IMR-90 (cell line): ENCODE results near the gene SLC6A17. TPM values are rescaled to one million over a fixed set of nuclear protein-coding genes. Genes with fewer than 3 reads are reported as not detected.

Source experiments
- ATAC-seq: fragments of 200-7000 bp; cut with Tn5 transposase; 2 replicates; pipeline ENCODE4 v1.9.1; 2020; ENCODE audit warnings: low read depth, mild to moderate bottlenecking, moderate library complexity
- BruUV-seq: library from RNA; stranded (reverse); fragments of 400-500 nt; replicated peaks from 2 replicates; lab custom pipeline; 2021; lab: Mats Ljungman, UMichigan
- CTCF ChIA-PET: fragments of 300-600 bp; formaldehyde crosslinking; extraction: SDS; loops from one replicate; lab custom pipeline; 2021; ENCODE audit warnings: antibody characterized with exemption; lab: Yijun Ruan, JAX
- POLR2A ChIA-PET: fragments of 300-600 bp; sonication (Branson Sonifier 250); formaldehyde crosslinking; loops from one replicate; lab custom pipeline; 2022; ENCODE audit warnings: antibody characterized with exemption; ENCODE audit not compliant: unreplicated experiment; lab: Charles Lee
- DNase-seq: peaks from one replicate; pipeline ENCODE4 v3.0.0; 2013
- H2AFZ ChIP-seq: replicated peaks from 2 replicates; pipeline ENCODE3; 2013; ENCODE audit warnings: low read length, mild to moderate bottlenecking; ENCODE audit not compliant: poor library complexity
- H2AK5ac ChIP-seq: 2 replicates; pipeline ENCODE4 v1.6.1; 2013; ENCODE audit warnings: low read depth, low read length, inconsistent platforms
- H2AK9ac ChIP-seq: replicated peaks from 2 replicates; pipeline ENCODE3; 2013; ENCODE audit warnings: mild to moderate bottlenecking, low read depth, low read length, moderate library complexity; ENCODE audit not compliant: poor library complexity
- H2BK120ac ChIP-seq: 2 replicates; pipeline ENCODE4 v1.6.1; 2013; ENCODE audit warnings: low read depth, low read length, inconsistent platforms
- H2BK15ac ChIP-seq: 3 replicates; pipeline ENCODE4 v1.6.1; 2013; ENCODE audit warnings: low read depth, low read length, inconsistent platforms
- H2BK20ac ChIP-seq: 2 replicates; pipeline ENCODE4 v1.6.1; 2013; ENCODE audit warnings: low read depth, mild to moderate bottlenecking, inconsistent platforms, low read length, moderate library complexity
- H2BK5ac ChIP-seq: 2 replicates; pipeline ENCODE4 v1.6.1; 2013; ENCODE audit warnings: mild to moderate bottlenecking, low read depth, low read length, inconsistent platforms; ENCODE audit not compliant: poor library complexity, severe bottlenecking
- H3K14ac ChIP-seq: replicated peaks from 2 replicates; pipeline ENCODE4 v1.6.1; 2013; ENCODE audit warnings: low read depth, low read length, inconsistent platforms
- H3K18ac ChIP-seq: 2 replicates; pipeline ENCODE4 v1.6.1; 2013; ENCODE audit warnings: low read depth, low read length, control low read depth
- H3K23ac ChIP-seq: 2 replicates; pipeline ENCODE4 v1.6.1; 2013; ENCODE audit warnings: low read depth, low read length, inconsistent platforms
- H3K27ac ChIP-seq: 2 replicates; pipeline ENCODE4 v1.5.1; 2013; ENCODE audit warnings: mild to moderate bottlenecking, control low read depth, low read length; ENCODE audit not compliant: insufficient read depth
- H3K27me3 ChIP-seq: 2 replicates; pipeline ENCODE4 v1.6.1; 2013; ENCODE audit warnings: low read length; ENCODE audit not compliant: control insufficient read depth, insufficient read depth
- H3K36me3 ChIP-seq: 2 replicates; pipeline ENCODE4 v1.6.1; 2013; ENCODE audit warnings: low read length, mixed read lengths; ENCODE audit not compliant: control insufficient read depth, insufficient read depth
- H3K4ac ChIP-seq: 2 replicates; pipeline ENCODE4 v1.6.1; 2013; ENCODE audit warnings: low read depth, low read length, inconsistent platforms
- H3K4me1 ChIP-seq: 2 replicates; pipeline ENCODE4 v1.6.1; 2013; ENCODE audit warnings: low read length, mixed read lengths; ENCODE audit not compliant: control insufficient read depth, insufficient read depth
- H3K4me2 ChIP-seq: 2 replicates; pipeline ENCODE4 v1.6.1; 2013; ENCODE audit warnings: low read depth, mild to moderate bottlenecking, control low read depth, low read length, moderate library complexity
- H3K4me3 ChIP-seq: 2 replicates; pipeline ENCODE4 v1.5.1; 2013; ENCODE audit warnings: low read depth, mild to moderate bottlenecking, control low read depth, low read length, moderate library complexity; ENCODE audit not compliant: insufficient read depth
- H3K56ac ChIP-seq: 2 replicates; pipeline ENCODE4 v1.6.1; 2013; ENCODE audit warnings: low read length, inconsistent platforms; ENCODE audit not compliant: insufficient read depth; ENCODE audit errors: extremely low read depth
- H3K79me1 ChIP-seq, 2 experiments: 2 replicates each; pipeline ENCODE4 v1.6.1; 2013; ENCODE audit warnings: low read length in 2 of 2, inconsistent platforms in 1 of 2, low read depth in 1 of 2
- H3K9ac ChIP-seq: 2 replicates; pipeline ENCODE4 v1.6.1; 2013; ENCODE audit warnings: low read depth, low read length, control low read depth
- H3K9me1 ChIP-seq: 2 replicates; pipeline ENCODE4 v1.6.1; 2013; ENCODE audit warnings: low read length, inconsistent platforms; ENCODE audit not compliant: insufficient read depth
- H3K9me3 ChIP-seq: 2 replicates; pipeline ENCODE4 v1.6.1; 2013; ENCODE audit warnings: low read length; ENCODE audit not compliant: control insufficient read depth, insufficient read depth
- H4K20me1 ChIP-seq: 2 replicates; pipeline ENCODE4 v1.6.1; 2013; ENCODE audit warnings: low read length, inconsistent platforms; ENCODE audit not compliant: insufficient read depth
- H4K5ac ChIP-seq: 2 replicates; pipeline ENCODE4 v1.6.1; 2013; ENCODE audit warnings: mild to moderate bottlenecking, low read depth, low read length, control low read depth
- H4K8ac ChIP-seq, 2 experiments: 2 replicates each; pipeline ENCODE4 v1.6.1; 2013; ENCODE audit warnings: low read depth in 2 of 2, low read length in 2 of 2, control low read depth in 1 of 2, inconsistent platforms in 1 of 2
- H4K91ac ChIP-seq: 2 replicates; pipeline ENCODE4 v1.6.1; 2013; ENCODE audit warnings: low read depth, low read length, inconsistent platforms; ENCODE audit not compliant: insufficient read depth
- CEBPB ChIP-seq: IDR thresholded peaks from 2 replicates; pipeline ENCODE4 v1.6.1; 2012; ENCODE audit warnings: low read depth, low read length, improper control_type of control experiment
- CHD1 ChIP-seq: IDR thresholded peaks from 2 replicates; pipeline ENCODE4 v1.6.1; 2012; ENCODE audit warnings: low read depth, low read length, improper control_type of control experiment
- CTCF ChIP-seq: conservative IDR thresholded peaks from 2 replicates; pipeline ENCODE4 v1.5.1; 2012; ENCODE audit warnings: mild to moderate bottlenecking, low read depth, low read length, improper control_type of control experiment
- FOS ChIP-seq: fragments of 150-350 bp; IDR thresholded peaks from 2 replicates; pipeline ENCODE4 v1.6.1; 2016; ENCODE audit warnings: low read depth, low read length
- NFE2L2 ChIP-seq: fragments of 150-350 bp; IDR thresholded peaks from 2 replicates; pipeline ENCODE4 v1.6.1; 2016; ENCODE audit warnings: low read depth, mild to moderate bottlenecking, low read length
- RAD21 ChIP-seq: IDR thresholded peaks from 2 replicates; pipeline ENCODE4 v1.6.1; 2012; ENCODE audit warnings: low read length, improper control_type of control experiment
- SMC3 ChIP-seq: fragments of 150-350 bp; IDR thresholded peaks from 2 replicates; pipeline ENCODE4 v1.6.1; 2016; ENCODE audit warnings: low read depth, mild to moderate bottlenecking, antibody characterized with exemption, low read length, moderate library complexity
- USF2 ChIP-seq: fragments of 150-350 bp; IDR thresholded peaks from 2 replicates; pipeline ENCODE4 v1.6.1; 2017; ENCODE audit warnings: mild to moderate bottlenecking, antibody characterized with exemption, low read length, low read depth
- WGBS, 2 experiments: methylation state at CpG; one replicate each; pipeline versions ENCODE4 v1.1.5 to v1.1.7; 2013; ENCODE audit warnings: missing lambda C conversion rate in 2 of 2; ENCODE audit not compliant: insufficient read length in 1 of 2; ENCODE audit errors: extremely low coverage in 2 of 2; 5-methylcytosine and 5-hydroxymethylcytosine counted together
- dilution Hi-C: fragments of 300-500 bp; cut with HindIII; formaldehyde crosslinking; loops from one replicate; pipeline ENCODE4 v1.14.3; 2018; ENCODE audit warnings: low sequenced_read_pairs; ENCODE audit not compliant: unreplicated experiment
- in situ Hi-C: fragments of 300-500 bp; cut with MboI; formaldehyde crosslinking; loops from 3 replicates; pipeline ENCODE4 v1.14.3; 2019; ENCODE audit warnings: low sequenced_read_pairs, inconsistent platforms, mixed read lengths
- intact Hi-C: fragments of 100-400 bp; cut with micrococcal nuclease; formaldehyde crosslinking; loops from 2 replicates; pipeline ENCODE4 v1.10.0; 2022
- polyA plus RNA-seq, 3 experiments: library from polyadenylated mRNA; depleted of rRNA; stranded (reverse); fragments of >200 nt; gene quantifications; 2 replicates each; pipeline ENCODE4 v1.2.3, GENCODE V29; 2012; ENCODE audit warnings: low replicate concordance in 1 of 3
- total RNA-seq: library from RNA; depleted of rRNA; stranded (reverse); fragments of >200 nt; gene quantifications from 2 replicates; pipeline ENCODE4 v1.2.3, GENCODE V29; 2012

Gene SLC6A17
- total and polyA plus RNA-seq, 2 of the 4 experiments (the other 2 are of a cell fraction), result 0.54 to 0.82 TPM

- WGBS, 2 experiments, result 58% methylated on average over 6 of the region's 9 CpGs; no CpG with 5 or more reads in 1 of the 2 experiments
- H3K9me3 ChIP-seq, result no peaks in the 10 kb centered on the region
- H3K4me3 ChIP-seq, result no peak overlapping the region
- H3K14ac ChIP-seq, result no peak overlapping the region
- H2BK5ac ChIP-seq, result no peak overlapping the region
- DNase-seq (no peak), ATAC-seq (no peak)
- TF ChIP-seq RAD21, result no peak
- TF ChIP-seq FOS, result no peak
- TF ChIP-seq CEBPB, result no peak
- no peak for TF ChIP-seq SMC3
- no peak for TF ChIP-seq USF2
- no peak for TF ChIP-seq CTCF
- TF ChIP-seq NFE2L2, result no peak
- TF ChIP-seq CHD1, result no peak
- H3K79me1 ChIP-seq, result no peaks in the 10 kb centered on the region
- no peaks in the 10 kb centered on the region for H3K36me3 ChIP-seq
- H3K9ac ChIP-seq, result no peak overlapping the region
- intact Hi-C loops, result no loop called here
- POLR2A ChIA-PET, result no interaction called here
- H3K27ac ChIP-seq, result no peak overlapping the region
- H4K20me1 ChIP-seq, result no peaks in the 10 kb centered on the region
- H2BK120ac ChIP-seq, result no peak overlapping the region
- no TSS peak for BruUV-seq
- no peak overlapping the region for H3K23ac ChIP-seq
- in situ Hi-C loops, result no loop called here
- H2BK15ac ChIP-seq, result no peak overlapping the region
- no peak overlapping the region for H4K8ac ChIP-seq
- H3K56ac ChIP-seq, result no peak overlapping the region
- peaks cover 78% of the 10 kb centered on the region for H3K27me3 ChIP-seq
- H2BK20ac ChIP-seq, result no peak overlapping the region
- CTCF ChIA-PET, result interaction anchor here (0.5 kb wide), 1 partner anchor 783 kb away, joined by 3 read pairs; no protein-coding TSS in a partner anchor
- no peak overlapping the region for H2AFZ ChIP-seq
- no peaks in the 10 kb centered on the region for H3K9me1 ChIP-seq
- H2AK5ac ChIP-seq, result no peak overlapping the region
- no peak overlapping the region for H4K91ac ChIP-seq
- H3K4me1 ChIP-seq, result no peaks in the 10 kb centered on the region
- no peak overlapping the region for H3K4me2 ChIP-seq
- H4K5ac ChIP-seq, result no peak overlapping the region
- H3K18ac ChIP-seq, result no peak overlapping the region
- no peak overlapping the region for H3K4ac ChIP-seq
- no peak overlapping the region for H2AK9ac ChIP-seq
- dilution Hi-C loops, result no loop called here
Measured at GRCh38 chr1:110112656-110113055, 37.6 kb upstream of the SLC6A17 start.
